ENCODE data around the gene TESK2. TPM values are rescaled to one million over a fixed set of nuclear protein-coding genes. Genes with fewer than 3 reads are reported as not detected.

TESK2 gene
- total and polyA plus RNA-seq, 2 of the 13 experiments (the other 11 are each of a cell fraction or from before 2014, with no cell fraction given) = 5.5 to 9.6 TPM

- TF ChIP-seq ZBTB43 (CRISPR knock-in tag; conservative IDR thresholded peaks at IDR 0.05) (no peak), CBX2 (IDR thresholded peaks at IDR 0.05; ENCODE audit: low read depth, low read length) (no peak), CBX2 (CRISPR knock-in tag; IDR thresholded peaks at IDR 0.05; ENCODE audit: low read depth) (no peak), SNAI1 (CRISPR knock-in tag; IDR thresholded peaks at IDR 0.05; ENCODE audit: borderline replicate concordance) (no peak), ZNF556 (CRISPR knock-in tag; IDR thresholded peaks at IDR 0.05; ENCODE audit: borderline replicate concordance) (no peak), HNF1B (CRISPR knock-in tag; IDR thresholded peaks at IDR 0.05) (no peak), MAZ (IDR thresholded peaks at IDR 0.05; ENCODE audit: borderline replicate concordance, low read depth, low read length) (no peak), MAZ (CRISPR knock-in tag; IDR thresholded peaks at IDR 0.05; ENCODE audit: low read depth) (no peak), ETV6 (CRISPR knock-in tag; conservative IDR thresholded peaks at IDR 0.05) (no peak), ATF3 (CRISPR knock-in tag; IDR thresholded peaks at IDR 0.05) (no peak), WIZ (CRISPR knock-in tag; IDR thresholded peaks at IDR 0.05) (peak; percentile 12; the same call in 1 of the 2 replicates), ZNF121 (CRISPR knock-in tag; IDR thresholded peaks at IDR 0.05) (no peak; the same call in 1 of the 2 replicates), CENPT (CRISPR knock-in tag; IDR thresholded peaks at IDR 0.05; ENCODE audit: low read depth) (no peak), KDM6A (CRISPR knock-in tag; IDR thresholded peaks at IDR 0.05; ENCODE audit: low read depth) (peak; percentile 55; the same call in 1 of the 2 replicates), ZNF878 (CRISPR knock-in tag; IDR thresholded peaks at IDR 0.05) (no peak), ATF4 (CRISPR knock-in tag; IDR thresholded peaks at IDR 0.05) (0 out of 4 replicates have a peak, but pooled peaks of 1 of the 2 experiments have one; percentile 9), ZNF318 (CRISPR knock-in tag; IDR thresholded peaks at IDR 0.05) (no peak)
These were observed 193.2 kb downstream of the TESK2 start (continued) for GRCh38 chr1:45297666-45298356.
